Prostate gland (tissue), 2 donors: ENCODE results near the gene RHEB. TPM values are rescaled to one million over a fixed set of nuclear protein-coding genes. Genes with fewer than 3 reads are reported as not detected.

Source experiments
- DNase-seq: peaks from one replicate; pipeline ENCODE4 v3.0.0-alpha.2; 2019; ENCODE audit warnings: low spot score
- H3K27ac ChIP-seq, 2 donors: fragments of 200-600 bp; sonication (generic); 2 replicates each; pipeline ENCODE4 v1.5.1; 2017 to 2019
- H3K27me3 ChIP-seq: fragments of 200-600 bp; sonication (generic); replicated peaks from 2 replicates; pipeline ENCODE4 v1.5.1; 2019; ENCODE audit not compliant: insufficient read depth
- H3K36me3 ChIP-seq, 2 donors: fragments of 200-600 bp; sonication (generic); 1 replicate in 1 of 2; 2 replicates in 1 of 2; pipeline versions ENCODE4 v1.5.1 to v1.8.1; 2017 to 2019
- H3K4me1 ChIP-seq: fragments of 200-600 bp; sonication (generic); replicated peaks from 2 replicates; pipeline ENCODE4 v1.5.1; 2019
- H3K4me3 ChIP-seq, 2 donors: fragments of 200-600 bp; sonication (generic); 2 replicates each; pipeline ENCODE4 v1.5.1; 2017 to 2019
- H3K9me3 ChIP-seq: fragments of 200-600 bp; sonication (generic); 2 replicates; pipeline ENCODE4 v1.5.1; 2017
- CTCF ChIP-seq, 4 experiments: fragments of 200-600 bp in 2 of 4; fragments of 450-650 bp in 2 of 4; sonication (generic) in 2 of 4; IDR thresholded peaks; 1 replicate in 3 of 4; 2 replicates in 1 of 4; pipeline ENCODE4 v1.5.1; 2016 to 2019; ENCODE audit warnings: antibody characterized with exemption in 4 of 4, mild to moderate bottlenecking in 2 of 4, moderate library complexity in 2 of 4
- POLR2A ChIP-seq: fragments of 450-650 bp; IDR thresholded peaks from one replicate; pipeline ENCODE4 v1.6.1; 2016; ENCODE audit warnings: antibody characterized with exemption, mild to moderate bottlenecking
- POLR2AphosphoS5 ChIP-seq: sonication (generic); formaldehyde crosslinking; IDR thresholded peaks from one replicate; pipeline ENCODE4 v1.6.1; 2017; ENCODE audit warnings: antibody characterized with exemption
- WGBS: methylation state at CpG from one replicate; pipeline ENCODE4 v1.1.5; 2018; 5-methylcytosine and 5-hydroxymethylcytosine counted together
- intact Hi-C: fragments of 100-400 bp; cut with DNase I; formaldehyde crosslinking; loops from one replicate; pipeline ENCODE4 v1.14.2; 2022
- microRNA-seq: library from miRNA; unstranded; fragments of <30 nt; microRNA quantifications from one replicate; pipeline ENCODE4, GENCODE V29; 2016
- small RNA-seq, 2 donors: library from RNA; depleted of rRNA; stranded (forward); fragments of <200 nt; gene quantifications; one replicate each; pipeline ENCODE3, GENCODE V24; 2016
- total RNA-seq, 2 donors: library from RNA; depleted of rRNA; stranded (reverse); fragments of >200 nt; gene quantifications; one replicate each; pipeline ENCODE4 v1.1.0, GENCODE V29; 2016

Gene RHEB
- total RNA-seq, 2 donors from 2014 or later = 59.3 to 63.1 TPM

GRCh38 chr7:151422212-151422611, 97.5 kb downstream of the RHEB start:
- Histone ChIP-seq H3K27me3 (no peaks in the 10 kb centered on the region), H3K27ac (no peak overlapping the region), H3K36me3 (no peaks in the 10 kb centered on the region), H3K9me3 (no peaks in the 10 kb centered on the region), H3K4me3 (no peak overlapping the region), H3K4me1 (no peaks in the 10 kb centered on the region)
- TF ChIP-seq POLR2AphosphoS5 = no peak
- TF ChIP-seq POLR2A = no peak
- no peak for TF ChIP-seq CTCF (IDR thresholded peaks at IDR 0.05)
- no peak for DNase-seq
- WGBS = 79% methylated on average over 5 of the region's 5 CpGs
- intact Hi-C loops = no loop called here

GRCh38 chr7:151420144-151420543, 99.6 kb downstream of the RHEB start:
- no peaks in the 10 kb centered on the region for H3K4me1 ChIP-seq
- intact Hi-C loops = no loop called here
- TF ChIP-seq POLR2AphosphoS5 (no peak), CTCF (IDR thresholded peaks at IDR 0.05) (no peak), POLR2A (no peak)

GRCh38 chr7:151416941-151417315, 102.8 kb downstream of the RHEB start:
- Histone ChIP-seq H3K27ac (no peak overlapping the region), H3K4me1 (no peaks in the 10 kb centered on the region), H3K9me3 (no peaks in the 10 kb centered on the region), H3K4me3 (no peak overlapping the region), H3K27me3 (no peaks in the 10 kb centered on the region), H3K36me3 (no peaks in the 10 kb centered on the region)
- DNase-seq = no peak
- TF ChIP-seq POLR2A (no peak), POLR2AphosphoS5 (no peak), CTCF (IDR thresholded peaks at IDR 0.05) (no peak)
- WGBS = 68% methylated on average over 11 of the region's 11 CpGs
- intact Hi-C loops = no loop called here

More at GRCh38 chr7:151420144-151420543, 99.6 kb downstream of the RHEB start:
- Histone ChIP-seq H3K4me3 (no peak overlapping the region), H3K36me3 (no peaks in the 10 kb centered on the region), H3K9me3 (no peaks in the 10 kb centered on the region), H3K27ac (no peak overlapping the region), H3K27me3 (no peaks in the 10 kb centered on the region)
- 38% methylated on average over 5 of the region's 5 CpGs for WGBS
- no peak for DNase-seq

GRCh38 chr7:151416112-151416940, 103.4 kb downstream of the RHEB start:
- no peak for DNase-seq
- Histone ChIP-seq H3K27ac (no peak overlapping the region), H3K9me3 (no peaks in the 10 kb centered on the region), H3K4me3 (no peak overlapping the region), H3K36me3 (no peaks in the 10 kb centered on the region), H3K4me1 (no peaks in the 10 kb centered on the region), H3K27me3 (no peaks in the 10 kb centered on the region)
- intact Hi-C loops = no loop called here
- WGBS = 88% methylated on average over 10 of the region's 10 CpGs
- no peak for TF ChIP-seq CTCF (IDR thresholded peaks at IDR 0.05)
- TF ChIP-seq POLR2AphosphoS5 = no peak
- TF ChIP-seq POLR2A = no peak

Small RNA genes lying within 50 kb of the gene (microRNA-seq; reads per million reads assigned to microRNA genes)
- gene MIR3907 = not detected

Small RNA genes lying within 50 kb of the gene (small RNA-seq; reads per million reads assigned to genes)
- gene MIR3907 (0 to 0.19 reads per million in 2 donors), gene RN7SL76P (0 reads per million in 2 donors)

Other genes starting within 250 kb of the RHEB start
- 10 to 100 TPM; 46.4 to 53.7 TPM for gene NUB1, start 178.1 kb downstream of the RHEB start, total RNA-seq
- gene WDR86, start 109.9 kb downstream of the RHEB start, total RNA-seq = 10 to 100 TPM in 1 of 2 donors, 1 to 10 TPM in 1; 3.6 to 12.8 TPM
- gene CRYGN, start 79.8 kb downstream of the RHEB start, total RNA-seq = not detected